ENCODE measurements around the gene PRPF38B.

GRCh38 chr1:108747171-108747850, 55.2 kb downstream of the PRPF38B start:
- TF ChIP-seq GATA2 (IDR thresholded peaks at IDR 0.05; ENCODE audit: low read depth, low read length) (no peak), GATA3 (IDR thresholded peaks at IDR 0.05; ENCODE audit: low read depth, low read length) (no peak)
